Left colon (tissue), 2 donors: Measurements from ENCODE around the gene TIGD1. TPM values are rescaled to one million over a fixed set of nuclear protein-coding genes. Genes with fewer than 3 reads are reported as not detected.
"Not testable (repeated sequence)": the region's sequence is repeated elsewhere in the genome, so short reads cannot be mapped to it uniquely, and the experiment has no call there.

Source experiments
- ATAC-seq: fragments of 200-7000 bp; cut with Tn5 transposase; one replicate; pipeline ENCODE4 v1.9.1; 2020; ENCODE audit warnings: mild to moderate bottlenecking, moderate library complexity
- DNase-seq, 2 donors: peaks; one replicate each; pipeline ENCODE4 v3.0.0-alpha.2; 2020
- intact Hi-C, 2 donors: fragments of 100-400 bp; cut with DNase I in 1 of 2; cut with micrococcal nuclease in 1 of 2; formaldehyde crosslinking; loops; one replicate each; pipeline versions ENCODE4 v1.11.2 to v1.14.0; 2022; cut with DNase I, micrococcal nuclease
- total RNA-seq, 2 donors: library from RNA; stranded (reverse); fragmentation: NEBNext Ultra II Directional; extraction: Animal tissue kit (Norgen Biotek cat#: 25700); gene quantifications; one replicate each; pipeline ENCODE4 v1.2.1, GENCODE V29; 2021
- donor health status: DM: no; HTN: no; CAD: no.
- donor health status: DM: yes; HTN: yes; CAD: no.

The TIGD1 gene
- total RNA-seq, 2 donors from 2014 or later = 4.4 to 4.5 TPM

- DNase-seq (peak; percentile 31 to 49), ATAC-seq (peak; percentile 77)
- intact Hi-C loops = no loop called here
Measured at GRCh38 chr2:232573771-232574435, 23.5 kb upstream of the TIGD1 start.

GRCh38 chr2:232573042-232573441 lies 22.7 kb upstream of the TIGD1 start:
- intact Hi-C loops = no loop called here
- peak; percentile 67 for ATAC-seq
- DNase-seq = no peak

GRCh38 chr2:232571026-232571474 lies 20.7 kb upstream of the TIGD1 start:
- ATAC-seq = peak; percentile 34
- DNase-seq = peak in 1 of 2 donors; percentile 52
- intact Hi-C loops = no loop called here

- ATAC-seq, intact Hi-C loops, DNase-seq: not testable (repeated sequence)
Measured at GRCh38 chr2:232570481-232570880, 20.1 kb upstream of the TIGD1 start.

DNA sequence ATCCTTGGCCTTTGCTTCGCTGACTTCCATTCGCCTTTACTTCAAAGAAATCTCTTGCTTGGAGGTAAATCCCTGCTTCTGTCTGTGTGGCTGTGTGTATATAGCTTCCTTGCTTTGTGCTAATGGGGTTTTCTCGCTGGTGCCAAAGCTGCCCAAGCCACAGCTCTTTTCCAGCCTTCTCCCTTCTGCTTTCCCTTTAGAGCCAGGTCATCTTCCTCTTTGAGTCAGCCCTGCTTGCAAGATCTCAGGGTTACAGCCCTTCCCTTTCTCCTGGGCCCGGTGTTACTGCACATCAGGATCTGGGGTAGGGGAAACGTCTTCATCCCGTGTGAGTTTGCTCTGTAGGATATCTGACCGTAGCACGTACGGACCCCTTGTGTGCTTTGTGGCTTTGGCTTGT lies 19.2 kb upstream of the TIGD1 start:
- DNase-seq (no peak), ATAC-seq (no peak)
- intact Hi-C loops = no loop called here

DNA sequence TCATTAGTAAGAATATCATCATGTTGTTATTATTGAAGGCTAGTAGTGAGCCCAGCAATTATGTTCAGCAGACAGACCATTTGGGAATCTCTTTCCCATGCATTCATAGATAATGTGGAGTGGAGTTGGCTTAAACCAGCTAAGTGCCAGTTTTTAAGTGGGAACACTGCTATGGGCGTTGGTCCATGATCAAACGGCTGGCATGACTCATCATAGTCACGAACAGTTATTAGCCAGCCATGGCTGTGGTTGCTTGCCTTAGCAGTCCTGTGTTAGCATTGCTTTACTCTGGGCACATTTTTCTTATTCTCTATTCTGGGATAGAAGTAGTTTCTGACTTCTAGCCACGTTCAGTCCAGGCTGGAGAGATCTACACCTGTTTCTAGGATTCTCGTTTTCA lies 17.8 kb upstream of the TIGD1 start:
- intact Hi-C loops = no loop called here
- ATAC-seq = peak; percentile 59
- peak in 1 of 2 donors; percentile 56 for DNase-seq

- ATAC-seq = no peak
- no peak for DNase-seq
- intact Hi-C loops = no loop called here
Measured at GRCh38 chr2:232567721-232568120, 17.4 kb upstream of the TIGD1 start.

- intact Hi-C loops = no loop called here
- no peak for ATAC-seq
- DNase-seq = no peak
Measured at GRCh38 chr2:232563580-232563979, 13.2 kb upstream of the TIGD1 start.

DNA sequence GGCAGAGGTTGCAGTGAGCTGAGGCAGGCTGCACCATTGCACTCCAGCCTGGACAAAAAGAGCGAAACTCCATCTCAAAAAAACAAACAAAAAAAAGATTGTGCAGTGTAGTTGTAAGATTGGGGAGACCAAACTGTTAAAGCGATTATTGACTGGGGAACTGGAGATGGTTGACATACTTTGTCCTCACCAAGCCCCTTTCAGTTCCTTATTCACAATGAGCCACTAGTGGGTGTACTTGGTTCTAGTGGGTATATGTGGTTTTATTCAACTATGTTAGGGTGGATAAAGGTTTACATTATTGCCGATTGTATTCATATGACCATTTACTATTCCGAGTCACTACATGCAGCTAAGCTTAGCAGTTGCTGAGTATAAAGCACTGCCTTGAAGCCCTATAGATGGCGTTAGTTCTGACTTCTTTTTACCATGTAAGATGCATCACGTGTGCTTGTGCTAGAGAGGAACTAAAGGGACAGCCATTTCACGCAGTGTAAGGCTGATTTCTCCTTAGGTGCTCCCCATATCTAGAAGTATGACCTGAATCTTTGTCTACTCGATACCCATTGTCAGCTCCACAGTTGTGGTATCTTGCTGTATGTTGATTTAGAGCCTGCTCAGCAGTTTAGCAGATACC lies 12.3 kb upstream of the TIGD1 start:
- ATAC-seq (peak; percentile 28), DNase-seq (no peak)
- intact Hi-C loops = no loop called here

DNA sequence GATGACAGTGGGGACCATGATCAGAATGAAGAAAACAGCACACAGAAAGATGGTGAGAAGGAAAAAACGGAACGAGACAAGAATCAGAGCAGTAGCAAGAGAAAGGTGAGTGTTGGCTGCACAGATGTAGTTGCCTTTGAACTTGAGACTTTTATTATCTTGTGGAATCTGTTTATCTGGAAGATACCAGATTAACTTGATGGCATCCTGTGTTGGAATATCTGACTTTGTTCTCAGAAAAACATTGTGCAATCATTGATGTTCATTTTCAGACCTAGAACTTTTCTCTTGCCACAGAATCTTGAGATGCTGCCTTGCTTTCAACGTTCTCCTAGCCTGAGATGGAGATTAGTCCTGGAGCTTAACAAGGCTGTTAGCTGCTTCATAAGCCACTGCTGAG lies 6.1 kb upstream of the TIGD1 start:
- intact Hi-C loops = no loop called here
- DNase-seq (no peak), ATAC-seq (no peak)

- no peak for DNase-seq
- intact Hi-C loops = no loop called here
- ATAC-seq = no peak
Measured at GRCh38 chr2:232551776-232552175, 1.4 kb upstream of the TIGD1 start.

- DNase-seq (no peak), ATAC-seq (no peak)
- intact Hi-C loops = no loop called here
Measured at GRCh38 chr2:232551250-232551638, 887 bp upstream of the TIGD1 start.

DNA sequence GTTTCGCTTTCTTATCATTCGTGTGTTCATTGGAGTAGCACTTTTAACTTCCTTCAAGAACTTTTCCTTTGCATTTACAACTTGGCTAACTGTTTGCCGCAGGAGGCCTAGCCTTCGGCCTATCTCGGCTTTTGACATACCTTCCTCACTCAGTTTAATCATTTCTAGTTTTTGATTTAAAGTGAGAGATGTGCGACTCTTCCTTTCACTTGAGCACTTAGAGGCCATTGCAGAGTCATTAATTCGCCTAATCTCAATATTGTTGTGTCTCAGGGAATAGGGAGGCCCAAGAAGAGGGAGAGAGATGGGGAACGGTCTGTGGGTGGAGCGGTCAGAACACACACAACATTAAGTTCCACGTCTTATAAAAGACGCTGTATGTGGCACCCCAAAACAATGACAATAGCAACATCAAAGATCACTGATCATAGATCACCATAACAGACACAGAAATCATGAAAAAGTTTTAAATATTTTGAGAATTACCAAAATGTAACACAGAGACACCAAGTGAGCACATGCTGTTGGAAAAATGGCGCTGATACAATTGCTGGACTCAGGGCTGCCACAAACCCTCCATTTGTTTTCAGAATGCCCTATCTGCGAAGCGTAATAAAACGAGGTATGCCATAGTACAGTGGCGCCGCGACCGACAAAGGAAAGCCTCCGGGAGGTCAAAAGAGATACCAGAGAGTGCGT lies 553 bp downstream of the TIGD1 start:
- ATAC-seq (no peak), DNase-seq (no peak)
- intact Hi-C loops = no loop called here

DNA sequence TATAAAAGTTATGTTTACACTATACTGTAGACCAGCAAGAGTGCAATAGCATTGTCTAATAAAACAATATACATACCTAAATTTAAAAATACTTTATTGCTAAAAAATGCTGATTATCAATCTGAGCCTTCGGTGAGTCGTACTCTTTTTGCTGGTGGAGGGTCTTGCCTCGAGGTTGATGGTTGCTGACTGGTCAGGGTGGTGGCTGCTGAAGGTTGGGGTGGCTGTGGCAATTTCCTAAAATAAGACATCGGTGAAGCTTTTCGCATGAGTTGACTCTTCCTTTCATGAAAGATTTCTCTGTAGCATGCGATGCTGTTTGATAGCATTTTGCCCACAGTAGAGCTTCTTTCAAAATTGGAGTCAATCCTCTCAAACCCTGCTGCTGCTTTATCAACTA lies 2.4 kb downstream of the TIGD1 start:
- intact Hi-C loops = no loop called here
- ATAC-seq (no peak), DNase-seq (no peak)

- no peak for ATAC-seq
- no peak for DNase-seq
- intact Hi-C loops = no loop called here
Measured at GRCh38 chr2:232545511-232546375, 4.6 kb downstream of the TIGD1 start.

GRCh38 chr2:232544674-232545073 lies 5.7 kb downstream of the TIGD1 start:
- intact Hi-C loops = no loop called here
- ATAC-seq (no peak), DNase-seq (no peak)

DNA sequence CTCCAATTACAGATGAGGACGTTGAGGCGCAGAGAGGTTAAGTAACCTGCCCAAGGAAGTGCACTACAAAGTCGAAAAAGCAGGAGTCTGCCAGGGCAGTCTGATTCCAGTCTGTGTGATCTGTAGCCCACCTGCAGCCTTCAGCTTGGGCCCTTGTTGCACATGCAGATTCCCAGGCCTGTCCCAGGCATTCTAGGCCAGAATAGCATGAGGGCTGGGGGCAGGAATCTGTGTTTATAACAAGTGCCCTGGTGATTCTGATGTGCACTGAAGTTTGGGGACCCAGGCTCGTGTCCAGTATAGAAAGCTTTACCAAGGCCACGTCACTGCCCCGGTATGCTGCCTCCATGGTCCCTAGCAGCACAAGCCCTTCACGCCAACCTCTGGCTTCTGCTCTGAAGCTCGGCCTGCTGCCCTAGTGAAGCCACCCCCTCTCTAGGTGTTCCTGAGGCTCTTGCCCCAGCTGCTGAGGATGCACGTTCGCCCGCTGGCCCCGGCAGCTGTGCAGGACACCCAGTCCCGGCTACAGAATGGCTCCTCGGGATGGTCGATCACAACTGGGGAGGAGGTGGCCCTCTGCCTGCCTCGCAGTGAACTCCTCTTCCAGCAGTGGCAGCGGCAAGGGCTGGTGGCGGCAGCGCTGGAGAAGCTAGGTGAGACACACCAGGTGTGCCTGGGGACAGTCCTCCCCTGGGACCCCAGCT lies 6.3 kb downstream of the TIGD1 start:
- ATAC-seq (no peak), DNase-seq (no peak)
- intact Hi-C loops = no loop called here

GRCh38 chr2:232543491-232543890 lies 6.9 kb downstream of the TIGD1 start:
- ATAC-seq (no peak), DNase-seq (no peak)
- intact Hi-C loops = no loop called here
